WTC11 (cell line): ENCODE measurements around the gene F8. TPM values are rescaled to one million over a fixed set of nuclear protein-coding genes. Genes with fewer than 3 reads are reported as not detected.

ENCODE experiments used
- ATAC-seq: fragments of 200-7000 bp; cut with Tn5 transposase; 2 replicates; pipeline ENCODE4 v1.10.0; 2021; ENCODE audit warnings: mild to moderate bottlenecking, moderate library complexity
- CTCF ChIA-PET: fragments of 300-600 bp; sonication (Branson Sonifier 250); formaldehyde crosslinking; loops from one replicate; lab custom pipeline; 2021; ENCODE audit warnings: antibody characterized with exemption; lab: Charles Lee
- POLR2A ChIA-PET: fragments of 350-600 bp; sonication (Branson Sonifier 250); formaldehyde crosslinking; loops from one replicate; lab custom pipeline; 2021; ENCODE audit warnings: antibody characterized with exemption; lab: Charles Lee
- DNase-seq: peaks from one replicate; pipeline ENCODE4 v3.0.0; 2021; ENCODE audit warnings: low spot score
- H3K27ac Mint-ChIP-seq: 2 replicates; pipeline ENCODE4 v1.8.0; 2021; ENCODE audit warnings: mixed read lengths
- H3K27me3 Mint-ChIP-seq: 2 replicates; pipeline ENCODE4 v1.8.0; 2021; ENCODE audit warnings: low read depth, mild to moderate bottlenecking, moderate library complexity, mixed read lengths
- H3K36me3 Mint-ChIP-seq: 2 replicates; pipeline ENCODE4 v1.8.0; 2021; ENCODE audit warnings: mixed read lengths
- H3K4me1 Mint-ChIP-seq: 2 replicates; pipeline ENCODE4 v1.8.0; 2022; ENCODE audit warnings: mixed read lengths
- H3K4me3 Mint-ChIP-seq: 2 replicates; pipeline ENCODE4 v1.8.0; 2021; ENCODE audit warnings: mild to moderate bottlenecking, moderate library complexity, mixed read lengths
- H3K9me3 Mint-ChIP-seq: 2 replicates; pipeline ENCODE4 v1.8.0; 2021; ENCODE audit warnings: mixed read lengths
- ELF4 ChIP-seq: sonication (generic); formaldehyde crosslinking; IDR thresholded peaks from 2 replicates; pipeline ENCODE4 v1.8.1; 2022; ENCODE audit warnings: low read depth, mild to moderate bottlenecking, moderate library complexity, missing genetic modification reagents
- GABPB1 ChIP-seq: sonication (generic); formaldehyde crosslinking; IDR thresholded peaks from 2 replicates; pipeline ENCODE4 v1.8.1; 2023; ENCODE audit warnings: mild to moderate bottlenecking, missing genetic modification reagents
- MYBL2 ChIP-seq: sonication (generic); formaldehyde crosslinking; IDR thresholded peaks from 2 replicates; pipeline ENCODE4 v1.8.1; 2023; ENCODE audit warnings: mild to moderate bottlenecking, moderate library complexity, missing genetic modification reagents
- NFE2L1 ChIP-seq: sonication (generic); formaldehyde crosslinking; IDR thresholded peaks from 2 replicates; pipeline ENCODE4 v1.8.1; 2023; ENCODE audit warnings: missing genetic modification reagents
- NFYB ChIP-seq: sonication (generic); formaldehyde crosslinking; conservative IDR thresholded peaks from 2 replicates; pipeline ENCODE4 v1.8.0; 2022; ENCODE audit warnings: low read depth, missing genetic modification reagents
- RELA ChIP-seq: sonication (generic); formaldehyde crosslinking; IDR thresholded peaks from 2 replicates; pipeline ENCODE4 v1.8.1; 2022; ENCODE audit warnings: missing genetic modification reagents, mild to moderate bottlenecking, borderline replicate concordance
- ZBTB21 ChIP-seq: sonication (generic); formaldehyde crosslinking; IDR thresholded peaks from 2 replicates; pipeline ENCODE4 v1.8.1; 2023; ENCODE audit warnings: mild to moderate bottlenecking, missing genetic modification reagents, borderline replicate concordance
- total RNA-seq: library from RNA; stranded (reverse); gene quantifications from 3 replicates; pipeline ENCODE4 v1.2.3, GENCODE V29; 2021
- TF ChIP-seq, protein P1 (sequence below): sonication (generic); formaldehyde crosslinking; IDR thresholded peaks from 2 replicates; pipeline ENCODE4 v1.8.0; 2022; ENCODE audit warnings: mild to moderate bottlenecking, missing genetic modification reagents
- TF ChIP-seq, protein P2 (sequence below): sonication (generic); formaldehyde crosslinking; IDR thresholded peaks from 2 replicates; pipeline ENCODE4 v1.8.1; 2023; ENCODE audit warnings: mild to moderate bottlenecking, missing genetic modification reagents
- TF ChIP-seq, protein P3 (sequence below): sonication (generic); formaldehyde crosslinking; IDR thresholded peaks from 2 replicates; pipeline ENCODE4 v1.8.0; 2023; ENCODE audit warnings: missing genetic modification reagents, mild to moderate bottlenecking, borderline replicate concordance
- TF ChIP-seq, protein P4 (sequence below): fragments of 250-450 bp; sonication (Bioruptor Pico); IDR thresholded peaks from 2 replicates; pipeline ENCODE4 v1.8.0; 2021; ENCODE audit warnings: mild to moderate bottlenecking
- TF ChIP-seq, protein P5 (sequence below): sonication (generic); formaldehyde crosslinking; conservative IDR thresholded peaks from 2 replicates; pipeline ENCODE4 v1.8.1; 2023; ENCODE audit warnings: mild to moderate bottlenecking, low read depth, missing genetic modification reagents, moderate library complexity
- TF ChIP-seq, protein P6 (sequence below): sonication (generic); formaldehyde crosslinking; IDR thresholded peaks from 2 replicates; pipeline ENCODE4 v1.8.1; 2023; ENCODE audit warnings: mild to moderate bottlenecking, missing genetic modification reagents, moderate library complexity
- TF ChIP-seq, protein P7 (sequence below): sonication (generic); formaldehyde crosslinking; IDR thresholded peaks from 2 replicates; pipeline ENCODE4 v1.8.1; 2023; ENCODE audit warnings: mild to moderate bottlenecking, missing genetic modification reagents

Gene F8
- total RNA-seq, 1 experiment from 2014 or later, result 1.6 TPM

DNA sequence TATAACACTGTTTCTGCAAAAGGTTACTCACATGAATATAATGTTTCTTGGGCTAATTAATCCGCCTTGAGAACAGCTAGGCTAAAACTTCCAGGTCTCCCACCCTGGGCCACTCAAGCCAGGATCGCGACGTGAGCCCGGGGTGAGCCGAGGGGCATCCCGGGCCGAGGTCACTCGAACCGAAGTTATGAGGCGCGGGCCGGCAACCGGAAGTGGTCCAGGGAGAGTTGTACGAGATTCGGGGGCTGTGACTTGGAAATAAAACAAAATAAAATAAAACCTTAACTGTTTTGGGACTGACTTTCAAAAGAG, 48.1 kb upstream of the F8 start:
- peak overlapping the region; percentile 83 for H3K4me3 Mint-ChIP-seq
- TF ChIP-seq MYBL2 (CRISPR knock-in tag), result no peak
- peaks cover 17% of the 10 kb centered on the region for H3K4me1 Mint-ChIP-seq
- H3K27me3 Mint-ChIP-seq, result no peaks in the 10 kb centered on the region
- peaks cover 23% of the 10 kb centered on the region for H3K36me3 Mint-ChIP-seq
- H3K9me3 Mint-ChIP-seq, result no peaks in the 10 kb centered on the region
- ATAC-seq (peak; percentile 3; the same call in 1 of the 2 replicates), DNase-seq (peak; percentile 11)
- CTCF ChIA-PET, result interaction anchor here (0.7 kb wide), 1 partner anchor 16 kb away, joined by 3 read pairs; no protein-coding TSS in a partner anchor
- POLR2A ChIA-PET, result no interaction called here
- H3K27ac Mint-ChIP-seq, result peak overlapping the region; percentile 70

DNA sequence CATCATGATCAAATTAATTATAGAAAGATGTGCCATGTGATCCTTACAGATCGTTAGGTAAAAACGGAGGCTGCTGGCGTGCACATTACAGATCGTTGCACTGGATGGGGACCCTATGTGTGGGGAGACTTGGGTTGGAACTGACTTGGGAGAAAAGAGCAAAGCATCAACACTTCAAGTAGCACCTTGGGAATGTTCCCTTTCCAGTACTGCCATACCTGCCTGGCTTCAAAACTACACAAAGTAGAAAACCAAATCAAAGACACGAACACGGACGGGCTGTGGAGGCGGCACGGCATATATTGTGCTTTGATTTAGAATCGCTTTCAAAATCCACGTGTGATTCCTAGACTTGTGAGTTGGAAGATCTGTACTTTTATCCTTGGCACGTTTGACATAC, 47.5 kb upstream of the F8 start:
- Mint-ChIP-seq H3K9me3 (no peaks in the 10 kb centered on the region), H3K27ac (peak overlapping the region; percentile 78), H3K27me3 (no peaks in the 10 kb centered on the region), H3K4me1 (peaks cover 17% of the 10 kb centered on the region), H3K4me3 (peak overlapping the region; percentile 83), H3K36me3 (peaks cover 17% of the 10 kb centered on the region)
- no peak for ATAC-seq
- ChIA-PET CTCF (no interaction called here), POLR2A (no interaction called here)
- DNase-seq, result no peak
- TF ChIP-seq, protein P1, sequence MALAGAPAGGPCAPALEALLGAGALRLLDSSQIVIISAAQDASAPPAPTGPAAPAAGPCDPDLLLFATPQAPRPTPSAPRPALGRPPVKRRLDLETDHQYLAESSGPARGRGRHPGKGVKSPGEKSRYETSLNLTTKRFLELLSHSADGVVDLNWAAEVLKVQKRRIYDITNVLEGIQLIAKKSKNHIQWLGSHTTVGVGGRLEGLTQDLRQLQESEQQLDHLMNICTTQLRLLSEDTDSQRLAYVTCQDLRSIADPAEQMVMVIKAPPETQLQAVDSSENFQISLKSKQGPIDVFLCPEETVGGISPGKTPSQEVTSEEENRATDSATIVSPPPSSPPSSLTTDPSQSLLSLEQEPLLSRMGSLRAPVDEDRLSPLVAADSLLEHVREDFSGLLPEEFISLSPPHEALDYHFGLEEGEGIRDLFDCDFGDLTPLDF (CRISPR knock-in tag), result no peak
- TF ChIP-seq NFE2L1 (CRISPR knock-in tag) (no peak), ELF4 (CRISPR knock-in tag) (no peak), NFYB (CRISPR knock-in tag) (no peak), GABPB1 (CRISPR knock-in tag) (no peak), ZBTB21 (CRISPR knock-in tag) (no peak), RELA (CRISPR knock-in tag) (no peak)
- TF ChIP-seq, protein P2, sequence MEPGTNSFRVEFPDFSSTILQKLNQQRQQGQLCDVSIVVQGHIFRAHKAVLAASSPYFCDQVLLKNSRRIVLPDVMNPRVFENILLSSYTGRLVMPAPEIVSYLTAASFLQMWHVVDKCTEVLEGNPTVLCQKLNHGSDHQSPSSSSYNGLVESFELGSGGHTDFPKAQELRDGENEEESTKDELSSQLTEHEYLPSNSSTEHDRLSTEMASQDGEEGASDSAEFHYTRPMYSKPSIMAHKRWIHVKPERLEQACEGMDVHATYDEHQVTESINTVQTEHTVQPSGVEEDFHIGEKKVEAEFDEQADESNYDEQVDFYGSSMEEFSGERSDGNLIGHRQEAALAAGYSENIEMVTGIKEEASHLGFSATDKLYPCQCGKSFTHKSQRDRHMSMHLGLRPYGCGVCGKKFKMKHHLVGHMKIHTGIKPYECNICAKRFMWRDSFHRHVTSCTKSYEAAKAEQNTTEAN (CRISPR knock-in tag), result no peak
- TF ChIP-seq, protein P3, sequence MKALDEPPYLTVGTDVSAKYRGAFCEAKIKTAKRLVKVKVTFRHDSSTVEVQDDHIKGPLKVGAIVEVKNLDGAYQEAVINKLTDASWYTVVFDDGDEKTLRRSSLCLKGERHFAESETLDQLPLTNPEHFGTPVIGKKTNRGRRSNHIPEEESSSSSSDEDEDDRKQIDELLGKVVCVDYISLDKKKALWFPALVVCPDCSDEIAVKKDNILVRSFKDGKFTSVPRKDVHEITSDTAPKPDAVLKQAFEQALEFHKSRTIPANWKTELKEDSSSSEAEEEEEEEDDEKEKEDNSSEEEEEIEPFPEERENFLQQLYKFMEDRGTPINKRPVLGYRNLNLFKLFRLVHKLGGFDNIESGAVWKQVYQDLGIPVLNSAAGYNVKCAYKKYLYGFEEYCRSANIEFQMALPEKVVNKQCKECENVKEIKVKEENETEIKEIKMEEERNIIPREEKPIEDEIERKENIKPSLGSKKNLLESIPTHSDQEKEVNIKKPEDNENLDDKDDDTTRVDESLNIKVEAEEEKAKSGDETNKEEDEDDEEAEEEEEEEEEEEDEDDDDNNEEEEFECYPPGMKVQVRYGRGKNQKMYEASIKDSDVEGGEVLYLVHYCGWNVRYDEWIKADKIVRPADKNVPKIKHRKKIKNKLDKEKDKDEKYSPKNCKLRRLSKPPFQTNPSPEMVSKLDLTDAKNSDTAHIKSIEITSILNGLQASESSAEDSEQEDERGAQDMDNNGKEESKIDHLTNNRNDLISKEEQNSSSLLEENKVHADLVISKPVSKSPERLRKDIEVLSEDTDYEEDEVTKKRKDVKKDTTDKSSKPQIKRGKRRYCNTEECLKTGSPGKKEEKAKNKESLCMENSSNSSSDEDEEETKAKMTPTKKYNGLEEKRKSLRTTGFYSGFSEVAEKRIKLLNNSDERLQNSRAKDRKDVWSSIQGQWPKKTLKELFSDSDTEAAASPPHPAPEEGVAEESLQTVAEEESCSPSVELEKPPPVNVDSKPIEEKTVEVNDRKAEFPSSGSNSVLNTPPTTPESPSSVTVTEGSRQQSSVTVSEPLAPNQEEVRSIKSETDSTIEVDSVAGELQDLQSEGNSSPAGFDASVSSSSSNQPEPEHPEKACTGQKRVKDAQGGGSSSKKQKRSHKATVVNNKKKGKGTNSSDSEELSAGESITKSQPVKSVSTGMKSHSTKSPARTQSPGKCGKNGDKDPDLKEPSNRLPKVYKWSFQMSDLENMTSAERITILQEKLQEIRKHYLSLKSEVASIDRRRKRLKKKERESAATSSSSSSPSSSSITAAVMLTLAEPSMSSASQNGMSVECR (CRISPR knock-in tag), result no peak
- TF ChIP-seq, protein P4, sequence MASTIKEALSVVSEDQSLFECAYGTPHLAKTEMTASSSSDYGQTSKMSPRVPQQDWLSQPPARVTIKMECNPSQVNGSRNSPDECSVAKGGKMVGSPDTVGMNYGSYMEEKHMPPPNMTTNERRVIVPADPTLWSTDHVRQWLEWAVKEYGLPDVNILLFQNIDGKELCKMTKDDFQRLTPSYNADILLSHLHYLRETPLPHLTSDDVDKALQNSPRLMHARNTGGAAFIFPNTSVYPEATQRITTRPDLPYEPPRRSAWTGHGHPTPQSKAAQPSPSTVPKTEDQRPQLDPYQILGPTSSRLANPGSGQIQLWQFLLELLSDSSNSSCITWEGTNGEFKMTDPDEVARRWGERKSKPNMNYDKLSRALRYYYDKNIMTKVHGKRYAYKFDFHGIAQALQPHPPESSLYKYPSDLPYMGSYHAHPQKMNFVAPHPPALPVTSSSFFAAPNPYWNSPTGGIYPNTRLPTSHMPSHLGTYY (CRISPR knock-in tag), result no peak
- TF ChIP-seq, protein P5, sequence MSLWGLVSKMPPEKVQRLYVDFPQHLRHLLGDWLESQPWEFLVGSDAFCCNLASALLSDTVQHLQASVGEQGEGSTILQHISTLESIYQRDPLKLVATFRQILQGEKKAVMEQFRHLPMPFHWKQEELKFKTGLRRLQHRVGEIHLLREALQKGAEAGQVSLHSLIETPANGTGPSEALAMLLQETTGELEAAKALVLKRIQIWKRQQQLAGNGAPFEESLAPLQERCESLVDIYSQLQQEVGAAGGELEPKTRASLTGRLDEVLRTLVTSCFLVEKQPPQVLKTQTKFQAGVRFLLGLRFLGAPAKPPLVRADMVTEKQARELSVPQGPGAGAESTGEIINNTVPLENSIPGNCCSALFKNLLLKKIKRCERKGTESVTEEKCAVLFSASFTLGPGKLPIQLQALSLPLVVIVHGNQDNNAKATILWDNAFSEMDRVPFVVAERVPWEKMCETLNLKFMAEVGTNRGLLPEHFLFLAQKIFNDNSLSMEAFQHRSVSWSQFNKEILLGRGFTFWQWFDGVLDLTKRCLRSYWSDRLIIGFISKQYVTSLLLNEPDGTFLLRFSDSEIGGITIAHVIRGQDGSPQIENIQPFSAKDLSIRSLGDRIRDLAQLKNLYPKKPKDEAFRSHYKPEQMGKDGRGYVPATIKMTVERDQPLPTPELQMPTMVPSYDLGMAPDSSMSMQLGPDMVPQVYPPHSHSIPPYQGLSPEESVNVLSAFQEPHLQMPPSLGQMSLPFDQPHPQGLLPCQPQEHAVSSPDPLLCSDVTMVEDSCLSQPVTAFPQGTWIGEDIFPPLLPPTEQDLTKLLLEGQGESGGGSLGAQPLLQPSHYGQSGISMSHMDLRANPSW (CRISPR knock-in tag), result no peak
- TF ChIP-seq, protein P6, sequence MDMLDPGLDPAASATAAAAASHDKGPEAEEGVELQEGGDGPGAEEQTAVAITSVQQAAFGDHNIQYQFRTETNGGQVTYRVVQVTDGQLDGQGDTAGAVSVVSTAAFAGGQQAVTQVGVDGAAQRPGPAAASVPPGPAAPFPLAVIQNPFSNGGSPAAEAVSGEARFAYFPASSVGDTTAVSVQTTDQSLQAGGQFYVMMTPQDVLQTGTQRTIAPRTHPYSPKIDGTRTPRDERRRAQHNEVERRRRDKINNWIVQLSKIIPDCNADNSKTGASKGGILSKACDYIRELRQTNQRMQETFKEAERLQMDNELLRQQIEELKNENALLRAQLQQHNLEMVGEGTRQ (CRISPR knock-in tag), result no peak
- TF ChIP-seq, protein P7, sequence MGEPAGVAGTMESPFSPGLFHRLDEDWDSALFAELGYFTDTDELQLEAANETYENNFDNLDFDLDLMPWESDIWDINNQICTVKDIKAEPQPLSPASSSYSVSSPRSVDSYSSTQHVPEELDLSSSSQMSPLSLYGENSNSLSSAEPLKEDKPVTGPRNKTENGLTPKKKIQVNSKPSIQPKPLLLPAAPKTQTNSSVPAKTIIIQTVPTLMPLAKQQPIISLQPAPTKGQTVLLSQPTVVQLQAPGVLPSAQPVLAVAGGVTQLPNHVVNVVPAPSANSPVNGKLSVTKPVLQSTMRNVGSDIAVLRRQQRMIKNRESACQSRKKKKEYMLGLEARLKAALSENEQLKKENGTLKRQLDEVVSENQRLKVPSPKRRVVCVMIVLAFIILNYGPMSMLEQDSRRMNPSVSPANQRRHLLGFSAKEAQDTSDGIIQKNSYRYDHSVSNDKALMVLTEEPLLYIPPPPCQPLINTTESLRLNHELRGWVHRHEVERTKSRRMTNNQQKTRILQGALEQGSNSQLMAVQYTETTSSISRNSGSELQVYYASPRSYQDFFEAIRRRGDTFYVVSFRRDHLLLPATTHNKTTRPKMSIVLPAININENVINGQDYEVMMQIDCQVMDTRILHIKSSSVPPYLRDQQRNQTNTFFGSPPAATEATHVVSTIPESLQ (CRISPR knock-in tag), result no peak
